NB4 (cell line): ENCODE data around the gene SF3B1.

Experiments
- TF ChIP-seq, protein P1 (sequence below): IDR thresholded peaks from one replicate; pipeline ENCODE4 v1.5.1; 2012; ENCODE audit warnings: low read depth, low read length
- TF ChIP-seq, protein P2 (sequence below): IDR thresholded peaks from 2 replicates; pipeline ENCODE4 v1.6.1; 2011; ENCODE audit warnings: low read depth, low read length

DNA sequence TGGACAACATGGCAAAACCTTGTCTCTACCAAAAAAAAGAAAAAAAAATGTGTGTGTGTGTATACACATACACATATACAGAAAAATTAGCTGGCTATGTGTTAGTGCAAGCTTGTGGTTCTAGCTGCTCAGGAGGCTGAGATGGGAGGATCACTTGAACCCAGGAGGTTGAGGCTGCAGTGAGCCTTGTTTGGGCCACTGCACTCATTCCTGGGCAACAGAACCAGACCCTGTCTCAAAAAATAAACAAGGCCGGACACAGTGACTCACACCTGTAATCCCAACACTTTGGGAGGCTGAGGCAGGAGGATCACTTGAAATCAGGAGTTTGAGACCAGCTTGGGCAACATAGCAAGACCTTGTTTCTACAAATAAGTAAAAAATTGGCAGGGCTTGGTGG is 20.6 kb upstream of the SF3B1 start:
- TF ChIP-seq, protein P1, sequence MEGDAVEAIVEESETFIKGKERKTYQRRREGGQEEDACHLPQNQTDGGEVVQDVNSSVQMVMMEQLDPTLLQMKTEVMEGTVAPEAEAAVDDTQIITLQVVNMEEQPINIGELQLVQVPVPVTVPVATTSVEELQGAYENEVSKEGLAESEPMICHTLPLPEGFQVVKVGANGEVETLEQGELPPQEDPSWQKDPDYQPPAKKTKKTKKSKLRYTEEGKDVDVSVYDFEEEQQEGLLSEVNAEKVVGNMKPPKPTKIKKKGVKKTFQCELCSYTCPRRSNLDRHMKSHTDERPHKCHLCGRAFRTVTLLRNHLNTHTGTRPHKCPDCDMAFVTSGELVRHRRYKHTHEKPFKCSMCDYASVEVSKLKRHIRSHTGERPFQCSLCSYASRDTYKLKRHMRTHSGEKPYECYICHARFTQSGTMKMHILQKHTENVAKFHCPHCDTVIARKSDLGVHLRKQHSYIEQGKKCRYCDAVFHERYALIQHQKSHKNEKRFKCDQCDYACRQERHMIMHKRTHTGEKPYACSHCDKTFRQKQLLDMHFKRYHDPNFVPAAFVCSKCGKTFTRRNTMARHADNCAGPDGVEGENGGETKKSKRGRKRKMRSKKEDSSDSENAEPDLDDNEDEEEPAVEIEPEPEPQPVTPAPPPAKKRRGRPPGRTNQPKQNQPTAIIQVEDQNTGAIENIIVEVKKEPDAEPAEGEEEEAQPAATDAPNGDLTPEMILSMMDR: no peak
- TF ChIP-seq, protein P2, sequence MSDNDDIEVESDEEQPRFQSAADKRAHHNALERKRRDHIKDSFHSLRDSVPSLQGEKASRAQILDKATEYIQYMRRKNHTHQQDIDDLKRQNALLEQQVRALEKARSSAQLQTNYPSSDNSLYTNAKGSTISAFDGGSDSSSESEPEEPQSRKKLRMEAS: no peak
